GM10266 (cell line): ENCODE data around the gene PADI2.

Source experiments
- DNase-seq: peaks from one replicate; pipeline ENCODE4 v3.0.0; 2012; ENCODE audit errors: extremely low spot score
- TF ChIP-seq, protein P1 (sequence below): IDR thresholded peaks from 2 replicates; pipeline ENCODE4 v1.5.1; 2012; ENCODE audit warnings: mild to moderate bottlenecking, low read depth; ENCODE audit not compliant: control insufficient read depth, insufficient read depth; ENCODE audit errors: missing control alignments

Gene PADI2

DNA sequence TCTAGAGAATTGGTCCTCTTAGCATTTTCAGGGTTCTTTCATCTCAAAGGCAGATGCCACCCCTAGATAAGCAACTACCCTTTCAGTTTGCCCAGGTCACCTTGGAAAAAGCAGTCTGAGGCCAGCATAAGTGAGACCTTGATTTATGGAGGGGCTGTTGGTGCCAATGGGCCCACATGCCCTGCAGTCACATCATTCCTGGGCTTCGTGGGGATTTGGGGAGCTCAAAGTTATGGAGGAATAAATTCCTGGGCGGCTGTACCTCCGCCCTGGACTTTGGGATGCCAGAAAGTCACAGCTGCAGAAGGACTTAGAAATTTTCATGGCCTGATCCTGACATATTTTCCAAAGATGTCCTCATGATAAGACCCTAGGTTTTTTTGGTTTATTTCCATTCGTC is 62.7 kb downstream of the PADI2 start:
- TF ChIP-seq, protein P1, sequence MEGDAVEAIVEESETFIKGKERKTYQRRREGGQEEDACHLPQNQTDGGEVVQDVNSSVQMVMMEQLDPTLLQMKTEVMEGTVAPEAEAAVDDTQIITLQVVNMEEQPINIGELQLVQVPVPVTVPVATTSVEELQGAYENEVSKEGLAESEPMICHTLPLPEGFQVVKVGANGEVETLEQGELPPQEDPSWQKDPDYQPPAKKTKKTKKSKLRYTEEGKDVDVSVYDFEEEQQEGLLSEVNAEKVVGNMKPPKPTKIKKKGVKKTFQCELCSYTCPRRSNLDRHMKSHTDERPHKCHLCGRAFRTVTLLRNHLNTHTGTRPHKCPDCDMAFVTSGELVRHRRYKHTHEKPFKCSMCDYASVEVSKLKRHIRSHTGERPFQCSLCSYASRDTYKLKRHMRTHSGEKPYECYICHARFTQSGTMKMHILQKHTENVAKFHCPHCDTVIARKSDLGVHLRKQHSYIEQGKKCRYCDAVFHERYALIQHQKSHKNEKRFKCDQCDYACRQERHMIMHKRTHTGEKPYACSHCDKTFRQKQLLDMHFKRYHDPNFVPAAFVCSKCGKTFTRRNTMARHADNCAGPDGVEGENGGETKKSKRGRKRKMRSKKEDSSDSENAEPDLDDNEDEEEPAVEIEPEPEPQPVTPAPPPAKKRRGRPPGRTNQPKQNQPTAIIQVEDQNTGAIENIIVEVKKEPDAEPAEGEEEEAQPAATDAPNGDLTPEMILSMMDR, result no peak
- no peak for DNase-seq

DNA sequence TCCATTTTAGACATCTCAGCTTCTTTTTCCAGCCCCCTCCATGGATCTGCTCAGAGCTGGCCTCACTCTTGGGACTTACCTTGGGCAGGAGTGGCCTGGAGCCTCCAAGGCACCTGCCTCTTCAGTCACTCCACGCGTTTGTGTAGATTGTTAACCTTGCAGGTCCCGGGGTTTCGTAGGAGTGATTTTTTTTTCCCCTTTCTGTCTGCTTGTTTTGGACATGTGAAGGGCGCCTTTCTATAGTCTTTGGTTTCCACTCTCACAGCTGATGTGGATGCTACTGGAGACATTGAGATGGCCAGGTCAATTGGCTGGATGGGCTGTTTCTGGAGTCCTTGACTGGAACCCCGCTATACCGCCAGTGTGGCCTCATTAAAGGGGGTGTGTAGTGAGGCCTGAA is 63.5 kb downstream of the PADI2 start:
- no peak for DNase-seq
- TF ChIP-seq, protein P1, result no peak

DNA sequence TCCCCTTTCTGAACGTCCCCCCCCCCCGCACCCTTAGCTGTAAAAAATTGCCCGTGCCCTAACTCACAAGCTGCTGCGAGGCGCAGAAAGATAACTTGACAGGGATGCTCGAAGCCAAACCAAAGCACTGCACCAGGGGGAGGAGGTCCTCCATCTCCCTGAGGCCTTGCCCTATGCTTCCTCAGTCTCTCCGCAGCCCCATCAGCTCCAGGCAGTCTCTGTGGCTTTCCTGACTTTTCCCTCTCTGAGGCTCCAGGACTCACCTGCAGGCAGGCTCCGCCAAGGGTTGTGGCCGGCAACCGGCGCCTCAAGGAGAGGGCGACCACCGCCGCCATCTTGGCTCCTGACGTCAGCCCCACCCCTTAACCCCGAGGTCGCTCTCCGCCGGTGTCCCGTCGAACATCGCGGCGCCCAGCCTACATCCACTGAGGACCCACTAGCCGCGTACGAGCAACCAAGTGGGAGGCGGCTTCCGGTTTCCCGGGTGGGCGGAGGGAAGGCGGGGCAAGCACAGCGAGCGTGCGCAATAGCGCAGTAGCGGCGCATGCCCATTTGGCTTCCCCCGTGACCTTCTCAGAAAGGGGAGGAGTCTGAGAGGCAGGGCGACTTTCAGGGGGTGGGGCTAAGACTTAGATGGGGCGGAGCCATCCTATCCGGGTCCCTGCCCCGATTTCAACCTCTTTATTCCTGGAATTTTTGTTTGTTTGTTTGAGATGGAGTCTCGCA is 65.4 kb downstream of the PADI2 start, which contains the start of gene SDHB:
Gene SDHB (minus strand): TSS at position 348 of the 726 bp plus-strand sequence. CDS start 13 bp downstream, at position 335.
- TF ChIP-seq, protein P1, result no peak
- peak; percentile 95 for DNase-seq

DNA sequence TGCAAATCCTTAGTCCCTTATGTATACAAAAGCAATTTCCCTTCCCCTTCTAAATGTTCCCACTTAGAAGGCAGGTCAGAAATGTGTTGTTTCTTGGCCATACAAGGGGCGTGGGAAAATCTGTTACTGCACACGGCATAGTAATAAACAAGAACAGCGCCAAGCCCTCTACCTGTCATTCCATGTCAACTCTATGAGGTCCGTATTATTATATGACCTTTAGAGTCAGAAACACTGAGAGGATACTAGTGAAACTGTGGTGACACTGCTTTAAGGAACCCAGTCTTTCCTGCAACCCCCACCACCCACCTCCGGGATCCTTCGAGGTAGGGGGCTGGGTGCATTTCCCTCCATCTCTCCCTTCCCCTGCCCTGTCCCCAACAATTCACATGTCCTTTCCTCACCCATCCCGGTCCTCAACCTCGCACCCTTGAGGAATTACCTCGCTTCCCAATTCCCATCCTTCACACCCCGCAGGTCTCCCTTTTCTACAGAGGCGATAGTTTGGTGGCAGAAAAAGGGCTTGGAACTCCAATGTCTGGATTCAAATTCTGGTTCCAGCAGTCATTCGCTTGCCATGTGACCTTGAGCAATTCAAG is 66.1 kb downstream of the PADI2 start:
- TF ChIP-seq, protein P1, result no peak
- no peak for DNase-seq

DNA sequence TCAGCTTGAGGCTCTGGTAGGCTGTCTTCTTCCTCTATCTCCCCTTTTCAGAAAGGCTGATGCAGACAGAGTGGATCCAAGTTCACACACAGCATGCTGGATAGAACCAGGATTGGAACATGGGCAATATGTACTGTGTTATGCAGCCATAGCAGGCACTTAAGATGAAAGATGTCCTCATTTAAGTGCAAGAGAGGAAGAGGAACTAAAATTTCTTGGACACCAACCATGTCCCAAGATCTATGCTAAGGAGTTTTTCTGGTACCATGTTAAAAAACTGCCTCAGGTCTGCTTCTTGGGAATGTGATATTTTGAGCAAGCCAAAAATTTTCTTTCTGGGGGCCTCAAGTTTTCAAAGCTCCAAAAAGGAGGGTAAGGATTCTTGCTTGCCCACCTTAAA is 66.6 kb downstream of the PADI2 start:
- TF ChIP-seq, protein P1, result no peak
- DNase-seq, result no peak

DNA sequence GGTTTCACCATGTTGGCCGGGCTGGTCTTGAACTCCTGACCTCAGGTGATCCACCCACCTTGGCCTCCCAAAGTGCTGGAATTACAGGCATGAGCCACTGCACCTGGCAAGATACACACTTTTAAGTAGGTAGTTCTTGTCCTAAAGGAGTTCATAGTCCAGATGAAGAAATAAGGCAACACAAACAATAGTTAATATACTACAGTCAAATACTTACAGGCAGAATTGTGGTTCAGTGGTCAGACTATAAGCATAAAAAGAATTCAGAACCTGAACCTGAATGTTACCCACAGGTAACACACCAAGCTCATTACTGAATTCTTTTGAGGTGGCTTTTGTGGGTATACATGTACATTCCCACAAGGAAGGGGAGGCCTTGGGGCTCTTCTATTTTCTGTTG is 67.2 kb downstream of the PADI2 start:
- DNase-seq, result no peak
- TF ChIP-seq, protein P1, result no peak

DNA sequence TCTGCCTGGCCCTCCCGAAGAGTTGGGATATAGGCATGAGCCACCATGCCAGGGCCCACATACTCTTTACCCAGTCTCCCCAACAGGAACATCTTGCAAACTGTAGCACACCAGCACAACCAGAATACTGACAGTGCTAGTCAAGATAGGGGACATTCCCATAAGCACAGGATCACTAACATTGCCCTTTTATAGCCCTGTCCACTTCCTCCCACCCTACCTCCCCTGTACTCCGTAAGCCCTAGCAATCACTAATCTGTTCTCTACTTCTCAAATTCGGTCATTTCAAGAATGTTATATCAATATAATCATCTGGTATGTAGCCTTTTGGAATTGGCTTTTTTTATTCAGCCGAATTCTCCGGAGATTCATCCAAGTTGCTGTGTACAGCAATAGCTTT is 71.3 kb downstream of the PADI2 start:
- TF ChIP-seq, protein P1, result no peak
- DNase-seq, result no peak
